ENCODE measurements around the gene RGPD6.
"Not testable (repeated sequence)": the region's sequence is repeated elsewhere in the genome, so short reads cannot be mapped to it uniquely, and the experiment has no call there.

GRCh38 chr2:110579216-110579965, 2.4 kb upstream of the RGPD6 start:
- TF ChIP-seq CTCF (IDR thresholded peaks at IDR 0.05; ENCODE audit: low read length); EZH2 (IDR thresholded peaks at IDR 0.05; ENCODE audit: borderline replicate concordance, low read length): not testable (repeated sequence)

All from OCI-LY1 (cell line).